ENCODE measurements around the gene GNAQ. TPM values are rescaled to one million over a fixed set of nuclear protein-coding genes. Genes with fewer than 3 reads are reported as not detected.

The GNAQ gene
- total and polyA plus RNA-seq, 9 donors = 22.0 to 72.2 (median 53.1) TPM

DNA sequence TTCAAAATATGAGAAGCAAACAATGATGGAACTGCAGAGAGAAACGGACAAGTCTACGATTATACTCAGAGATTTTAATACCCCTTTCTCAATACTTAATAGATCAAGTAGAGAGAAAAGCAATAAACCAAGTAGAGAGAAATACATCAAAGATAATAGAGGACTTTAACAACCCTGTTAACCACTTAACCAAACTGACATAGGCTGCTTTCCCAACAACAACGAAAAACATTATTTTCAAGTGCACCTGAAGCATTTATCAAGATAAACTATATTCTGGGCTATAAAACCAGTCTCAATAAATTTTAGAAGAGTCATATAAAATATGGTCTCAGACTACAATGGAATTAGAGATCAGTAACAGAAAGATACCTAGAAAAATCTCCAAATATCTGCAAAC lies 67.4 kb downstream of the GNAQ start:
- WGBS, 3 donors = 53 to 92% (median 91%) methylated on average over 3 of the region's 3 CpGs
- Histone ChIP-seq H3K4me1 (ENCODE audit: insufficient read depth) (peaks cover 5% of the 10 kb centered on the region), H3K27ac (no peak overlapping the region), H3K36me3 (no peaks in the 10 kb centered on the region), H3K9me3 (no peaks in the 10 kb centered on the region), H3K4me3 (no peak overlapping the region), H3K27me3 (no peaks in the 10 kb centered on the region)
- intact Hi-C loops (cut with DNase I) = no loop called here
- no peak for DNase-seq
- no peak for TF ChIP-seq POLR2A (IDR thresholded peaks at IDR 0.05)
- TF ChIP-seq, protein P1, sequence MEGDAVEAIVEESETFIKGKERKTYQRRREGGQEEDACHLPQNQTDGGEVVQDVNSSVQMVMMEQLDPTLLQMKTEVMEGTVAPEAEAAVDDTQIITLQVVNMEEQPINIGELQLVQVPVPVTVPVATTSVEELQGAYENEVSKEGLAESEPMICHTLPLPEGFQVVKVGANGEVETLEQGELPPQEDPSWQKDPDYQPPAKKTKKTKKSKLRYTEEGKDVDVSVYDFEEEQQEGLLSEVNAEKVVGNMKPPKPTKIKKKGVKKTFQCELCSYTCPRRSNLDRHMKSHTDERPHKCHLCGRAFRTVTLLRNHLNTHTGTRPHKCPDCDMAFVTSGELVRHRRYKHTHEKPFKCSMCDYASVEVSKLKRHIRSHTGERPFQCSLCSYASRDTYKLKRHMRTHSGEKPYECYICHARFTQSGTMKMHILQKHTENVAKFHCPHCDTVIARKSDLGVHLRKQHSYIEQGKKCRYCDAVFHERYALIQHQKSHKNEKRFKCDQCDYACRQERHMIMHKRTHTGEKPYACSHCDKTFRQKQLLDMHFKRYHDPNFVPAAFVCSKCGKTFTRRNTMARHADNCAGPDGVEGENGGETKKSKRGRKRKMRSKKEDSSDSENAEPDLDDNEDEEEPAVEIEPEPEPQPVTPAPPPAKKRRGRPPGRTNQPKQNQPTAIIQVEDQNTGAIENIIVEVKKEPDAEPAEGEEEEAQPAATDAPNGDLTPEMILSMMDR (IDR thresholded peaks at IDR 0.05) = no peak
- TF ChIP-seq EP300 (IDR thresholded peaks at IDR 0.05) = no peak

DNA sequence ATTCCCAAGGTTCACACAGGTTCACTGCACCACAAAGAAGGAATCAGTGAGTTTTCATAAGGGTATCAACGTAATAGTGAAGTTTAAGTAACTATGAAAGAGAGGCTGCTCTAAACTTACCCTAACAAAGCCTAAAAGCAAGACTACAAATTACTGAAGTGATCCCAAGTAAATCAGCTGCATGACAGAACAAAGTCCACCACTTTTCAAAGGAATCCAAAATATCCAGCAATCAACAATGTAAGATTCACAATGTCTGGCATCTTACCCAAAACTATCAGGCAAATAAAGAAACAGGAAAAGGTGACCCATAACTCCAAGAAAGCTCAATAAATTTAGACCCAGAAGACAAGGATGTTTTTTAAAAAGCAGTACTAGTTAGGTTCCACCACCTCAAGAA lies 70.1 kb downstream of the GNAQ start:
- intact Hi-C loops (cut with DNase I) = no loop called here
- H3K27ac ChIP-seq = peak overlapping the region in 1 of 2 donors; percentile 35

DNA sequence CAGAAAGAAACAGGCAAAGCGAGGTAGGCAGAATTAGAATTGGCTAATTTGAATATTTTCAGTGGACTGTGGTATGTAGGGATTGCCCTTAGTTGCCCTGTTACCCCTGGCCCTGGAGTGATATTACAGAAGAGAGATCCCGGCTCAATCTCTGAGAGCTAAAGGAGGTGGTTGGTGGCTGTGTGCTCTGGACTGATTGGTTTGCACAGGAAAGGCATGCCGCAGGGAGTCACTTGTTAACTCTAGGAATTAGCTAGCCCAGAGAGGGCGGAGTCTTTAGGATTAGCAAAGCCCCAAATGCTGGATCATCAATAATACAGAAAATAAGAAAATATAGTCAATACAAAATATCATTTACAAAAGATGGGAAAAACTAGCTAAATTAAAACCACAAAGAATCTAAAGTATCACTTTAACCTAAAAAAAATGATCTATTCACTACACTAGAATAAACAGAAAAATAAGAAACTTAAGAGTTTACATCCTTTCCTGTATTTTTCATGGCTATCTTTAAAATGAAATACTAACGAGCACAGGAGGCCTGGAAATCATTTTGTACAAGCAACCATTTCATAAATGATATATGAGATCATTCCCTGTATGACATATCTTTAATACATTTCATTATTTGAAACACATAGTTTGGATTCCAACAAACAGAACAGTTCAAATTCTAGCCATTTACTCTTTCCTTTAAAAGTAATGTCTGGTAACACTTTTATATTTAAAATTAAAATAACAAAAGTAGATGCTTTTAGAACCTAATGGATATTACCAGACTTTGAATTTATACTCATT lies 71.1 kb downstream of the GNAQ start:
- no peak for DNase-seq
- TF ChIP-seq POLR2A (IDR thresholded peaks at IDR 0.05) (no peak), EP300 (IDR thresholded peaks at IDR 0.05) (no peak)
- TF ChIP-seq, protein P1 (IDR thresholded peaks at IDR 0.05) = no peak
- no peaks in the 10 kb centered on the region for H3K27me3 ChIP-seq
- intact Hi-C loops (cut with DNase I) = no loop called here
- H3K4me1 ChIP-seq (ENCODE audit: insufficient read depth) = peaks cover 5% of the 10 kb centered on the region
- no peak overlapping the region for H3K4me3 ChIP-seq
- 77% methylated on average over 5 of the region's 5 CpGs for WGBS, 3 donors
- no peak overlapping the region for H3K27ac ChIP-seq
- no peaks in the 10 kb centered on the region for H3K36me3 ChIP-seq
- no peaks in the 10 kb centered on the region for H3K9me3 ChIP-seq

More for the DNA sequence above, 70.1 kb downstream of the GNAQ start:
- no peak for DNase-seq
- Histone ChIP-seq H3K9me3 (no peaks in the 10 kb centered on the region), H3K4me3 (no peak overlapping the region), H3K36me3 (no peaks in the 10 kb centered on the region), H3K27me3 (no peaks in the 10 kb centered on the region), H3K4me1 (ENCODE audit: insufficient read depth) (peaks cover 3% of the 10 kb centered on the region)
- WGBS, 3 donors = 29 to 46% (median 34%) methylated on average over 1 of the region's 1 CpG
- TF ChIP-seq, protein P1 (IDR thresholded peaks at IDR 0.05) = no peak
- TF ChIP-seq POLR2A (IDR thresholded peaks at IDR 0.05) = no peak
- no peak for TF ChIP-seq EP300 (IDR thresholded peaks at IDR 0.05)

DNA sequence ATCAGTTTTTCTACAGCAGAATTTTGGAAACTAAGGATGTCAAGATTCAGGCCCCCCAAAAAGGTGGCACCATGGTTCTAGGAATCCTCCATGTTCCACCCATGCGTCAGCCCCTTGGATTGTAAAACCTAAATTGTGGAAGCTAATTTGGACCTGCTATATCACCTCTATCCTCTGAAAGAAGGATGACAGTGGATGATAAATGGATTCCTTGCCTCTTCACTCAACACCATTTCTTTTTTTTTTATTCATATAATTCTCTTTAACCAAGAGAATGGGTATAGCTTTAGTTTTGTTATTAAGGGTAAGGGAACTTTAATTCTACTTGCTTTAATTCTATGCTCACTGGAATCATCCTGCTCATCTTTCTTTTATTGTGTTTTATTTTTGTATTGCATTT lies 71.8 kb downstream of the GNAQ start:
- H3K27ac ChIP-seq = no peak overlapping the region
- no peak for TF ChIP-seq POLR2A (IDR thresholded peaks at IDR 0.05)
- TF ChIP-seq EP300 (IDR thresholded peaks at IDR 0.05) = no peak
- TF ChIP-seq, protein P1 (IDR thresholded peaks at IDR 0.05) = no peak
- no peak overlapping the region for H3K4me3 ChIP-seq
- H3K9me3 ChIP-seq = no peaks in the 10 kb centered on the region
- H3K4me1 ChIP-seq (ENCODE audit: insufficient read depth) = peaks cover 5% of the 10 kb centered on the region
- DNase-seq = no peak
- no peaks in the 10 kb centered on the region for H3K36me3 ChIP-seq
- WGBS, 3 donors = 94 to 100% (median 98%) methylated on average over 1 of the region's 1 CpG
- no peaks in the 10 kb centered on the region for H3K27me3 ChIP-seq
- intact Hi-C loops (cut with DNase I) = no loop called here
